ENCODE measurements around the gene CDH13. TPM values are rescaled to one million over a fixed set of nuclear protein-coding genes. Genes with fewer than 3 reads are reported as not detected.

CDH13 gene
- total RNA-seq, 2 donors from 2014 or later: 2.9 TPM; not detected in 1

- WGBS, 2 donors: 30 to 51% methylated on average over 5 of the region's 5 CpGs
- Histone ChIP-seq H3K27me3 (no peaks in the 10 kb centered on the region), H3K9me3 (no peaks in the 10 kb centered on the region), H3K36me3 (replicated peaks in 1 of 2; ENCODE audit: insufficient read depth in 1 of 2, low read depth in 2 of 2) (no peaks in the 10 kb centered on the region), H3K27ac (peak overlapping the region in 1 of 4 donors; percentile 45), H3K4me1 (peaks cover 14% of the 10 kb centered on the region), H3K4me3 (no peak overlapping the region)
- intact Hi-C loops (cut with DNase I): no loop called here
- DNase-seq: no peak
- no peak for TF ChIP-seq POLR2A (IDR thresholded peaks at IDR 0.05)
- no peak for TF ChIP-seq CTCF (IDR thresholded peaks at IDR 0.05)
- no peak for ATAC-seq
Measured at GRCh38 chr16:83806036-83806435, 1179.3 kb downstream of the CDH13 start.

GRCh38 chr16:83806731-83807130 is 1180.0 kb downstream of the CDH13 start:
- DNase-seq: no peak
- no peak for TF ChIP-seq CTCF (IDR thresholded peaks at IDR 0.05)
- no peak for ATAC-seq
- Histone ChIP-seq H3K4me1 (peaks cover 14% of the 10 kb centered on the region), H3K4me3 (no peak overlapping the region), H3K9me3 (no peaks in the 10 kb centered on the region), H3K27ac (no peak overlapping the region), H3K27me3 (no peaks in the 10 kb centered on the region), H3K36me3 (replicated peaks in 1 of 2; ENCODE audit: insufficient read depth in 1 of 2, low read depth in 2 of 2) (no peaks in the 10 kb centered on the region)
- whole genome bisulfite sequencing, 2 donors: 80 to 83% methylated on average over 6 of the region's 6 CpGs
- intact Hi-C loops (cut with DNase I): no loop called here

GRCh38 chr16:83807327-83807709 is 1180.5 kb downstream of the CDH13 start:
- no peak for ATAC-seq
- TF ChIP-seq POLR2A (IDR thresholded peaks at IDR 0.05): no peak
- TF ChIP-seq CTCF (IDR thresholded peaks at IDR 0.05): no peak
- 85 to 87% methylated on average over 8 of the region's 8 CpGs for WGBS, 2 donors

GRCh38 chr16:83807710-83808572 is 1181.2 kb downstream of the CDH13 start, which contains the start of gene HSBP1:
Gene HSBP1, plus strand, starts transcription at chr16:83807978. Its CDS starts 99 bp downstream, at chr16:83808077.
- WGBS, 2 donors: 2 to 5% methylated on average over 28 to 76 of the region's 76 CpGs
- Histone ChIP-seq H3K4me3 (peak within 1 kb of the TSS; percentile 51 to 76), H3K27me3 (no peaks in the 10 kb centered on the region), H3K4me1 (peaks cover 14% of the 10 kb centered on the region), H3K36me3 (replicated peaks in 1 of 2; ENCODE audit: insufficient read depth in 1 of 2, low read depth in 2 of 2) (no peaks in the 10 kb centered on the region), H3K27ac (peak within 1 kb of the TSS; percentile 34 to 81 (median 52)), H3K9me3 (no peaks in the 10 kb centered on the region)
- peak; percentile 95 to 96 (median 95) for DNase-seq
- ATAC-seq: peak; percentile 99
- intact Hi-C loops (cut with DNase I): no loop called here
- peak in 1 of 7 experiments; percentile 20 for TF ChIP-seq CTCF (IDR thresholded peaks at IDR 0.05)
- TF ChIP-seq POLR2A (IDR thresholded peaks at IDR 0.05): peak; percentile 19 to 74 (median 66)

More at GRCh38 chr16:83807327-83807709, 1180.5 kb downstream of the CDH13 start:
- no peak for DNase-seq
- peaks cover 14% of the 10 kb centered on the region for H3K4me1 ChIP-seq
- H3K27me3 ChIP-seq: no peaks in the 10 kb centered on the region
- H3K27ac ChIP-seq: peak overlapping the region in 2 of 4 donors; percentile 34 to 81
- no peak overlapping the region for H3K4me3 ChIP-seq
- H3K36me3 ChIP-seq (replicated peaks in 1 of 2; ENCODE audit: insufficient read depth in 1 of 2, low read depth in 2 of 2): no peaks in the 10 kb centered on the region
- H3K9me3 ChIP-seq: no peaks in the 10 kb centered on the region
- intact Hi-C loops (cut with DNase I): no loop called here

Measured in body of pancreas (tissue), 4 donors.